ENCODE measurements around the gene FAH. TPM values are rescaled to one million over a fixed set of nuclear protein-coding genes. Genes with fewer than 3 reads are reported as not detected.

The FAH gene
- total RNA-seq, 1 donor from 2014 or later = 18.0 TPM

DNA sequence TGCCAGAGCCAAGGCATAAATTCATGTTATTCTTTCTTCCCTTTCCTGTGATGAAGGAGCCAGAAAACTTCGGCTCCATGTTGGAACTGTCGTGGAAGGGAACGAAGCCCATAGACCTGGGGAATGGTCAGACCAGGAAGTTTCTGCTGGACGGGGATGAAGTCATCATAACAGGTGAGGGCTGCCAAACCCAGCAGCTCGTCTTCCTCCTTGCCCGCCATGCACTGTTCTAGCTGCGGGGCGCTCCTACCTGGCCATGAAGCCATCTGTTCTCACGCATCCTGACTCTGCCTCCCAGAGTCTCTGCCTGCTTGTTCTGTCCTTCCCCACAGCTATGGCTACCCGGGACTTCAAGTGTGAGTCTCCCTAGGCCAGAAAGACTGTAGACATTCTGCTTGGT is 28.2 kb downstream of the FAH start:
- H3K36me3 ChIP-seq = peaks cover 39% of the 10 kb centered on the region
- peaks cover 13% of the 10 kb centered on the region for H3K4me1 ChIP-seq
- no peak overlapping the region for H3K4me3 ChIP-seq
- TF ChIP-seq, protein P1, sequence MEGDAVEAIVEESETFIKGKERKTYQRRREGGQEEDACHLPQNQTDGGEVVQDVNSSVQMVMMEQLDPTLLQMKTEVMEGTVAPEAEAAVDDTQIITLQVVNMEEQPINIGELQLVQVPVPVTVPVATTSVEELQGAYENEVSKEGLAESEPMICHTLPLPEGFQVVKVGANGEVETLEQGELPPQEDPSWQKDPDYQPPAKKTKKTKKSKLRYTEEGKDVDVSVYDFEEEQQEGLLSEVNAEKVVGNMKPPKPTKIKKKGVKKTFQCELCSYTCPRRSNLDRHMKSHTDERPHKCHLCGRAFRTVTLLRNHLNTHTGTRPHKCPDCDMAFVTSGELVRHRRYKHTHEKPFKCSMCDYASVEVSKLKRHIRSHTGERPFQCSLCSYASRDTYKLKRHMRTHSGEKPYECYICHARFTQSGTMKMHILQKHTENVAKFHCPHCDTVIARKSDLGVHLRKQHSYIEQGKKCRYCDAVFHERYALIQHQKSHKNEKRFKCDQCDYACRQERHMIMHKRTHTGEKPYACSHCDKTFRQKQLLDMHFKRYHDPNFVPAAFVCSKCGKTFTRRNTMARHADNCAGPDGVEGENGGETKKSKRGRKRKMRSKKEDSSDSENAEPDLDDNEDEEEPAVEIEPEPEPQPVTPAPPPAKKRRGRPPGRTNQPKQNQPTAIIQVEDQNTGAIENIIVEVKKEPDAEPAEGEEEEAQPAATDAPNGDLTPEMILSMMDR (IDR thresholded peaks at IDR 0.05; ENCODE audit: borderline replicate concordance) = no peak
- intact Hi-C loops (cut with micrococcal nuclease) = no loop called here
- H3K27me3 ChIP-seq (ENCODE audit: low read depth) = no peaks in the 10 kb centered on the region
- no peaks in the 10 kb centered on the region for H3K9me3 ChIP-seq (replicated peaks)
- H3K27ac ChIP-seq (replicated peaks) = no peak overlapping the region
- DNase-seq = no peak

DNA sequence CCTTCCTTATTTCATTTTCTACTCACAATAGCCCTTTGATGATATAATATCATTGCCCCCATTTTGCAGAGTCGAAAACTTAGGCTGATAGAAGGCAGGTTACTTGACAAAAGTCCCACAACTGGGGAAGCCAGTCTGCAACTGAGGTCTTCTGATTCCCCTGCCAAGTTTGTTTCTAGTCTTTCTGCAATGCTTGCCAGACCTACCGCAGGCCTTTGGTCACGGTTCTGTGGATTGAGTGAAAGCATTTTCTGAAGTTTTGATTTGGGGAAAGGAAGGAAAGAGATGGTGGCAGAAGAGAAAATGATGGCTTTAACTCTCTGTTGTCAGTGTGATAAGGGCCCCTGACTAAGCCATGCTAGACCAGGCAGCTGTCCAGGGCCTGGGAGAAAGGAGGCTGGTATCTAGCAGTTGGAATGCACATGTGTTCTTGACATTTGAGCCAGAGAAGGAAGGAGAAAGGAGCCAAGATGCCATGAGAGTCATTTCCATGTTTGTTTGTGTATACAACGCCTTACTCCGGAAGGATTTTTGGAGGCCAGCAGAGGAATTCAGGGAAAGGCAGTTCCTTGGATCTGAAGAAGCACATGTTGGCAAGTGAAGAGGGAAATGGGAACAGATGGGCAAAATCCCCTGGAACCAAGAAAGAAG is 29.9 kb downstream of the FAH start:
- peaks cover 49% of the 10 kb centered on the region for H3K36me3 ChIP-seq
- no peak overlapping the region for H3K4me3 ChIP-seq
- intact Hi-C loops (cut with micrococcal nuclease) = no loop called here
- H3K4me1 ChIP-seq = peaks cover 13% of the 10 kb centered on the region
- H3K27me3 ChIP-seq (ENCODE audit: low read depth) = no peaks in the 10 kb centered on the region
- TF ChIP-seq, protein P1 (IDR thresholded peaks at IDR 0.05; ENCODE audit: borderline replicate concordance) = no peak
- no peaks in the 10 kb centered on the region for H3K9me3 ChIP-seq (replicated peaks)
- no peak overlapping the region for H3K27ac ChIP-seq (replicated peaks)
- DNase-seq = no peak

DNA sequence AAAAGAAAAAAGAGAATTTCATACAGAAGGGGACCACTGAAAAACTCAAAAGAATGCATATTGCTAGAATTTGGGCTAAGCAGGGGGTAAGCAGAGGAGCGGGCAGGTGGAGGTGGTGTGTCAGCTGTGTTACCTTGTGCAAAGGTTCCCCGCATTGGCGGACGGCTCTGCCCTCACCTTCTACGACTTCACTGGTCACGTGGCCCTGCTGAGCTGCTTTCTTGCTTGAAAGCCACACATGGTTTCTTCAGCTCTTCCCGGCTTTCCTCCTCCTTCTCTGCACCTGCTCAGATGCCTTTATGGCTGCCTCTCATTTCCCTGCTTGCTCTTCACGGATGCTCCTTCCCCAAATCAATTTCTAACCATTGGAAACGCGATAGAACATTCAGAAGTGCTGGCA is 30.5 kb downstream of the FAH start:
- no peaks in the 10 kb centered on the region for H3K27me3 ChIP-seq (ENCODE audit: low read depth)
- H3K4me3 ChIP-seq = no peak overlapping the region
- TF ChIP-seq, protein P1 (IDR thresholded peaks at IDR 0.05; ENCODE audit: borderline replicate concordance) = no peak
- H3K9me3 ChIP-seq (replicated peaks) = no peaks in the 10 kb centered on the region
- no peak for DNase-seq
- peaks cover 44% of the 10 kb centered on the region for H3K36me3 ChIP-seq
- intact Hi-C loops (cut with micrococcal nuclease) = no loop called here
- no peak overlapping the region for H3K27ac ChIP-seq (replicated peaks)
- peaks cover 13% of the 10 kb centered on the region for H3K4me1 ChIP-seq

DNA sequence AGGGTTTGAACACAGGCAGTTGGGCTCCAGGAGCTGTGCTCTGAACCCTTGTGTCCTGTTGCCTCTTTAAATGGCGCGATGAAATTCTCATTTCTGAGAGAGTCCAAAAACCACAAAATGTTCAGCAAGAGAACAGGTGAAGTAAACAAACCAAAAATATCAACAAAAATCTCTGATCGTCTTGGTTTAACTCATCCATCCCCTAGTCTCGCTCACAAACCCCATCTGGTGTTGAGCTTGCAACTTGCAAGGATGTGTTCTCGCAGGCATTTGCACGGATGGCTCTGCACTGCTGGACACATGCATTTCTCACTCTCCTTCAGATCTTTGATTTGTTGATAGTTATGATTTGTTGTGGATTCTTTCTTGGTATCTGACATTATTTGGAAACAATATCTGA is 31.1 kb downstream of the FAH start:
- peaks cover 42% of the 10 kb centered on the region for H3K36me3 ChIP-seq
- TF ChIP-seq, protein P1 (IDR thresholded peaks at IDR 0.05; ENCODE audit: borderline replicate concordance) = peak; percentile 11
- peaks cover 13% of the 10 kb centered on the region for H3K4me1 ChIP-seq
- H3K4me3 ChIP-seq = no peak overlapping the region
- no peaks in the 10 kb centered on the region for H3K27me3 ChIP-seq (ENCODE audit: low read depth)
- H3K9me3 ChIP-seq (replicated peaks) = no peaks in the 10 kb centered on the region
- no peak for DNase-seq
- no peak overlapping the region for H3K27ac ChIP-seq (replicated peaks)
- intact Hi-C loops (cut with micrococcal nuclease) = no loop called here

DNA sequence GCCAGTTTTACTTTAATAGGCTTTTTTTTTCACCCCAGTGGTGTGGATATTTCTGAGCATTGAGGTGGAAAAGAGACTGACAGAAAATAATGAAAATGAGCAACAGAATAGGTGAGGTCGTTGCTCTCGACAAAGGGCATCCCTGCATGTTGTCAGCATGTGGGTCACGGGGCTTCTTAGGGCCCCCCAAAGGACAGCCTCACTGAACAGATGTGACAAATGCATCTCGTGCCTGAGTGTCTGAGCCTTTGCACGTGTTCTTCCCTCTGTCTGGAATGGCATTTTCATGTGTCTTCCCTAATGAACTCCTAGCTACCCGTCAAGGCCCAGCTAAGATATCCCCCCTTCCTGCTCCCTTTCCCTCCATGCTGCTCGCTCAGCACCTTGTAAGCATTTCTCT is 31.8 kb downstream of the FAH start:
- H3K4me1 ChIP-seq = peaks cover 13% of the 10 kb centered on the region
- no peaks in the 10 kb centered on the region for H3K9me3 ChIP-seq (replicated peaks)
- no peak overlapping the region for H3K4me3 ChIP-seq
- intact Hi-C loops (cut with micrococcal nuclease) = no loop called here
- H3K27ac ChIP-seq (replicated peaks) = no peak overlapping the region
- H3K27me3 ChIP-seq (ENCODE audit: low read depth) = no peaks in the 10 kb centered on the region
- peaks cover 42% of the 10 kb centered on the region for H3K36me3 ChIP-seq
- TF ChIP-seq, protein P1 (IDR thresholded peaks at IDR 0.05; ENCODE audit: borderline replicate concordance) = no peak
- DNase-seq = no peak
